ENCODE results near the gene HIBCH. TPM values are rescaled to one million over a fixed set of nuclear protein-coding genes. Genes with fewer than 3 reads are reported as not detected.

HIBCH gene
- polyA plus RNA-seq, 1 of the 3 experiments (the other 2 are of a cell fraction), result 8.4 TPM

GRCh38 chr2:190207930-190208329 is 111.7 kb downstream of the HIBCH start:
- Histone ChIP-seq H3K27ac (ENCODE audit: low read depth in 2 of 2, low read length in 1 of 2) (no peak overlapping the region), H3F3A (replicated peaks; ENCODE audit: insufficient read depth) (no peaks in the 10 kb centered on the region), H3K36me3 (replicated peaks in 1 of 2; ENCODE audit: control insufficient read depth in 1 of 2, insufficient read depth in 2 of 2, low read length in 1 of 2) (peaks cover 21 to 34% of the 10 kb centered on the region in 2 experiments), H3K4me2 (no peak overlapping the region), H2AFZ (ENCODE audit: low read depth) (no peak overlapping the region), H3K9me2 (no peaks in the 10 kb centered on the region), H3K4me1 (ENCODE audit: control insufficient read depth in 1 of 2, insufficient read depth in 2 of 2, low read depth in 1 of 2, low read length in 1 of 2) (no peaks in the 10 kb centered on the region), H4K20me1 (ENCODE audit: insufficient read depth) (no peaks in the 10 kb centered on the region), H3K9me3 (no peaks in the 10 kb centered on the region), H3K9ac (no peak overlapping the region), H3K4me3 (ENCODE audit: low read depth in 2 of 2, low read length in 1 of 2) (no peak overlapping the region), H3K27me3 (ENCODE audit: insufficient read depth) (no peaks in the 10 kb centered on the region), H3K79me2 (ENCODE audit: insufficient read depth) (no peaks in the 10 kb centered on the region)
- WGBS (ENCODE audit: low lambda C conversion rate), result 95% methylated on average over 2 of the region's 2 CpGs
- no peak for DNase-seq
- TF ChIP-seq MXI1 (IDR thresholded peaks at IDR 0.05; ENCODE audit: low read depth, low read length), result no peak
- no peak for TF ChIP-seq YY1 (IDR thresholded peaks at IDR 0.05; ENCODE audit: low read depth)
- no peak for TF ChIP-seq TCF12 (IDR thresholded peaks at IDR 0.05)
- no peak for TF ChIP-seq FOXJ3 (CRISPR knock-in tag; IDR thresholded peaks at IDR 0.05)
- no peak for TF ChIP-seq TEAD4 (IDR thresholded peaks at IDR 0.05; ENCODE audit: borderline replicate concordance, insufficient read depth)
- no peak for TF ChIP-seq MAX (IDR thresholded peaks at IDR 0.05; ENCODE audit: low read depth)
- TF ChIP-seq EZH2phosphoT487 (IDR thresholded peaks at IDR 0.05; ENCODE audit: borderline replicate concordance, low read depth), result no peak
- no peak for TF ChIP-seq TAF1 (IDR thresholded peaks at IDR 0.05; ENCODE audit: borderline replicate concordance, low read depth, low read length)
- CTCF ChIA-PET, result no interaction called here
- POLR2A ChIA-PET, result no interaction called here

- Histone ChIP-seq H3K9me2 (no peaks in the 10 kb centered on the region), H3K27me3 (ENCODE audit: insufficient read depth) (no peaks in the 10 kb centered on the region), H3K27ac (ENCODE audit: low read depth in 2 of 2, low read length in 1 of 2) (no peak overlapping the region), H3K4me3 (ENCODE audit: low read depth in 2 of 2, low read length in 1 of 2) (no peak overlapping the region), H3K4me1 (ENCODE audit: control insufficient read depth in 1 of 2, insufficient read depth in 2 of 2, low read depth in 1 of 2, low read length in 1 of 2) (no peaks in the 10 kb centered on the region), H3K9ac (no peak overlapping the region), H2AFZ (ENCODE audit: low read depth) (no peak overlapping the region), H3K36me3 (replicated peaks in 1 of 2; ENCODE audit: control insufficient read depth in 1 of 2, insufficient read depth in 2 of 2, low read length in 1 of 2) (peaks cover 15 to 29% of the 10 kb centered on the region in 2 experiments), H4K20me1 (ENCODE audit: insufficient read depth) (no peaks in the 10 kb centered on the region), H3K79me2 (ENCODE audit: insufficient read depth) (no peaks in the 10 kb centered on the region), H3K4me2 (no peak overlapping the region), H3F3A (replicated peaks; ENCODE audit: insufficient read depth) (no peaks in the 10 kb centered on the region), H3K9me3 (no peaks in the 10 kb centered on the region)
- no peak for DNase-seq
- 94% methylated on average over 4 of the region's 4 CpGs for WGBS (ENCODE audit: low lambda C conversion rate)
- no peak for TF ChIP-seq TEAD4 (IDR thresholded peaks at IDR 0.05; ENCODE audit: borderline replicate concordance, insufficient read depth)
- no peak for TF ChIP-seq RFX5 (IDR thresholded peaks at IDR 0.05; ENCODE audit: low read length)
- TF ChIP-seq GATA2 (CRISPR knock-in tag; IDR thresholded peaks at IDR 0.05), result no peak
- no peak for TF ChIP-seq IRF3 (IDR thresholded peaks at IDR 0.05; ENCODE audit: low read depth, low read length)
- TF ChIP-seq FOXM1 (IDR thresholded peaks at IDR 0.05; ENCODE audit: low read depth), result no peak
- TF ChIP-seq PBX3 (IDR thresholded peaks at IDR 0.05), result no peak
- no peak for TF ChIP-seq ELF1 (IDR thresholded peaks at IDR 0.05)
- TF ChIP-seq MXI1 (IDR thresholded peaks at IDR 0.05; ENCODE audit: low read depth, low read length), result no peak
- no peak for TF ChIP-seq TCF12 (IDR thresholded peaks at IDR 0.05)
- no peak for TF ChIP-seq CHD2 (IDR thresholded peaks at IDR 0.05; ENCODE audit: low read length, partially characterized antibody)
- no peak for TF ChIP-seq POLR2AphosphoS5 (IDR thresholded peaks at IDR 0.05; ENCODE audit: low read depth, low read length)
- POLR2A ChIA-PET, result interaction anchor here (1.4 kb wide), 1 partner anchor 25 kb away, joined by 3 read pairs; a partner anchor contains a TSS
- CTCF ChIA-PET, result interaction anchor here (1.0 kb wide), 1 partner anchor 10 kb away, joined by 3 read pairs; no protein-coding TSS in a partner anchor
Observed at GRCh38 chr2:190205657-190206056, 114.0 kb downstream of the HIBCH start.

Measured in SK-N-SH (cell line).